ENCODE data around the gene BLTP2.
"Not testable (repeated sequence)": the region's sequence is repeated elsewhere in the genome, so short reads cannot be mapped to it uniquely, and the experiment has no call there.

The BLTP2 gene

DNA sequence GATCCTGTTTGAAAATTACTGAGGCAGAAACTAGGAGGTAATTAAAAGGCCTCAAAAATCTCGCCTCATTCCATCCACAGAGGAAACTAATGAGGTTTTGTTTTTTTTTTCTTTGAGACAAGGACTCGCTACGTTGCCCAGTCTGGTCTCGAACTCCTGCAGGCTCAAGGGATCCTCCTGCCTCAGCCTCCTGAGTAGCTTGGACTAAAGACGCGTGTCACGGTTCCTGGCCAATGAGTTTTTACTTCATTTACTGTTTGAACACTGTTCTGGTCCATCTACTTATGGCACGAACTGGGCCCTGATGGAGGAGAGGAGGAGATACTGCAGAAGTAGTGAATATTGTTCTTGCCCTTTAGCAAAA is 600 bp upstream of the BLTP2 start:
- no peak for DNase-seq

DNA sequence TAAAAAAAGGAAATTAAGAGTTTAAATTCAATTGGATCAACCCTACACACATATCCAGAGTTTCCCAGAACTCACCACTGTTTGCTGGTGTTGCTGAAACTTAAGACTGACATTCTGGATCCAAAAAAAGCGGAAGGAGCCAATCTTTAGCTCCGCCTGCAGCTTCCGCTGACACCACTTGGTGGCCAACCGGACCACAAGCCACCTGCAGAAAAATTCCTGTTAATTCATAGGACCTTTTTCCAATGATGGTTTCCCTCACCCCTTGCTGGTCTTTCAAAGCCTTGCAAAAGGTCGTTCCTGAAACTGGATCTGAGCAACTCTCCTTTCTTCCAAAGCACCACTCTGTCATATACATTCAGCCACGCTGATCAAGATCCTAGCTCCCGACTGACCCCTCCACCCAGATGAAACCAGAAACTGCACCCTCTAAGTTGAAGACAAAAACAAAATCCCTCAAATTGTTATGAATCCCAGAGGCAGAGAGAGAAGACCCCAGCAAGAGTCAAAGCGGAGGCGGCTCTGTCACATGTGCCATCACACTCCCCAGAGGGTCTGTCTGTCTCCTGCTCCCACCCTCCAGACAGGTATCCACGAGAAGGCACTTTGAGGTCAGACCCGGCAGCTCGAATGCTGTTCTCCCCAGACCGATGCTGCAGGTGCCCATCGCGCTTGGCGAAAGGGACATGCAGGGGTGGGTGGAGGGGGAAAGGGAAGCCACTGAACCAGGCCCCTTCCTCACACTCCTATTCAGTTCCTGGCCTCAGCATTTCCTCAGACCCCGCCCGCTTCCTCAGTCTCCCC is 773 bp downstream of the BLTP2 start:
- DNase-seq: peak in 1 of 2 donors; percentile 43

DNA sequence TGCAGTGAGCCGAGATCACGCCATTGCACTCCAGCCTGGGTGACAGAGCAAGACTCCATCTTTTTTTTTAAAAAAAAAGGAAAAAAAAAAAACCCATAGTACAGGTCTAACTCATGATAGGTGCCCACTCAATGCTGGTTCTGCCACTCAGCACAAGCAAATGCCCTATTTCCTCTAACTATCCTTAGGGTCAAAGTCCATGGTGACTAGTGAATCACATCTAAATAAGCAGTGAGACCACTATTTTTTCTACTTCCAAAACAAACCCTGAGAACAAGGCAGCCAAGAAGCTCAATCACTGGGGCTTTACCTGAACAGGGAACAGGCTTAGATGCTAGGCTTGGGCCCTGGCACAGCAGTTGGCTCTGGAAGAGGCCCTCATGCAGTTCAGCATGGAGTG is 3.4 kb downstream of the BLTP2 start:
- DNase-seq: no peak

GRCh38 chr17:28635506-28635905 is 9.5 kb downstream of the BLTP2 start:
- DNase-seq: no peak

- DNase-seq: no peak
These were observed 10.6 kb downstream of the BLTP2 start for GRCh38 chr17:28634206-28634865.

DNA sequence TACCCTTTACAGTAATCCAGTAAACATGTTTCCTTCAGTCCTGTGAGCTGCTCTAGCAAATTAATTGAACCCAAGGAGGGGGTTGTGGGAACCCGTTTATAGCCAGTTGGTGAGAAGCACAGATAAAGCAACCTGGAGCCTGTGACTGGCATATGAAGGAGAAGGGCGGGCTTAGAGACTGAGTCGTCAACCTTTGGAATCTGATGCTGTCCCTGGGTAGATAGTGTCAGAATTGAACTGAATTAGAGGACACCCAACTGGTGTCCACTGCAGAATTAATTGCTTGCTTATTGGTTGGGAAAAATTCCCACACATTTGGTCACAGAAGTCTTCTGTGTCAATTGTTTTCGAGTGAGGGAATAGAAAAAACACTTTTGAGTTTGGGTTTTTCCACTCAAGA is 18.1 kb downstream of the BLTP2 start:
- no peak for DNase-seq

- DNase-seq: no peak
These were observed 20.8 kb downstream of the BLTP2 start for GRCh38 chr17:28624148-28624547.

GRCh38 chr17:28623696-28624095 is 21.3 kb downstream of the BLTP2 start:
- DNase-seq: no peak

GRCh38 chr17:28622186-28622585 is 22.8 kb downstream of the BLTP2 start:
- no peak for DNase-seq

DNA sequence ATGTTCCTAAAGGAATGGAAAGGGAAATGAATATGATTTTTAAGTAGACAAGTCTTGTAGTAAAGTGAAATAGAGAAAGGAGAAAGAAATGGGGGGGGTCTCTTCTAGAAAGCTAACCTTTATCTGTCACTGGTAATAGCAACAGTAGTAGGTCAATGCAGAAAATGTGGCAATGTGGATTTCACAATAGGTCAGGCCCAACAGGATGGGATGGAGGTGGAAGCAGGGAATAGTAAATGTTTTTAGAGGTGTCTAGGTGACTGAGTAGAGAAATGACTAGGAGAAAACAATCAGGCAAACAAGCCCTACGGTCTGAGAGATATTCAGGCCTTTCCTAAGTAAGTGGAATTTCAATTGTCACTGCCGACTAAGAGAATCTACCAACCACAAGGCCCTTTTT is 24.9 kb downstream of the BLTP2 start:
- DNase-seq: no peak

GRCh38 chr17:28618464-28618863 is 26.5 kb downstream of the BLTP2 start:
- DNase-seq: no peak

GRCh38 chr17:28616281-28616680 is 28.7 kb downstream of the BLTP2 start:
- DNase-seq: no peak

GRCh38 chr17:28615260-28615940 is 29.6 kb downstream of the BLTP2 start:
- no peak for DNase-seq

DNA sequence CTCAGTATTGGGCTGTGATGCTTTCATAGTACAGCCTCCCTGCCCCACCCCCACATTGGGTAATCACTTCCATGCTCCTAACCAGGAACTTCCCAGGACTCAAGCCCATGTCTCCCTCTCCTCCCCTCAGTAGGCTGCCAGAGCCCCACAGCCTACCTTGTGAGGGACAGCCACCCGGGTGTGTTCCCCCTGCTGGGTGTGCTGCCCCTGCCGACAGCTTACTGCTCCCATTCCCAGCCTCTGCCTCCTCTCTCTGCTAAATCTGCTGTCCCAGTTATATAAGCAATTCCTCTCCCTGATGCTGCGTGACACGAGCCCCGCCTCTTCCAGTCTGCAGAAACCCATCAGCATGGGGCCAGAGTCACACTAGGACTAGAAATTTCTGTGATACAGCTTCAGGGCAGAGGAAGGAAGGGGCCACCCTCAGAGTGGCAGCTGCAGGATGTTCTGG is 31.0 kb downstream of the BLTP2 start, which contains the start of gene RSKR:
TSS of gene RSKR (minus strand) at position 255 of the 451 bp plus-strand sequence. CDS start at position 231, 24 bp downstream.
- peak in 1 of 2 donors; percentile 33 for DNase-seq

- DNase-seq: peak in 1 of 2 donors; percentile 2
These were observed 31.8 kb downstream of the BLTP2 start for GRCh38 chr17:28612936-28613872.

DNA sequence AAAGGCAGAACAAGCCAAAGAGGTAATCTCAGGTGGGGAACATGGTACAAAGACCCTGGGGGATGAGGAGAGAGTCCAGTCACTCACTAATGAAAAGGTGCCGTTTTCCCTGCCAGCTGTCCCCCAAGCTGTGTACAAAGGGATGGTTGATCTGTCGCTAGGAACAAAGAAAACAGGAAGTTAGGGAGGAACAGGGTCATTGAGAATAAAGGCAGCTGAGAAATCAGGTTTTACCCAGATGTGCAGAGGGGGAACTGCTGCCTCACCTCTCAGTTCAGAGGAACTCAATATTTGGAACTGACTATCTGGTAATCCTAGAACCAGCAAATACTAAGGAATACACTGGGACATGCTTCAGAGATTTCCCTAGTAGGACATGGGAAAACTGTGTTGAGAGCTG is 32.4 kb downstream of the BLTP2 start:
- no peak for DNase-seq

DNA sequence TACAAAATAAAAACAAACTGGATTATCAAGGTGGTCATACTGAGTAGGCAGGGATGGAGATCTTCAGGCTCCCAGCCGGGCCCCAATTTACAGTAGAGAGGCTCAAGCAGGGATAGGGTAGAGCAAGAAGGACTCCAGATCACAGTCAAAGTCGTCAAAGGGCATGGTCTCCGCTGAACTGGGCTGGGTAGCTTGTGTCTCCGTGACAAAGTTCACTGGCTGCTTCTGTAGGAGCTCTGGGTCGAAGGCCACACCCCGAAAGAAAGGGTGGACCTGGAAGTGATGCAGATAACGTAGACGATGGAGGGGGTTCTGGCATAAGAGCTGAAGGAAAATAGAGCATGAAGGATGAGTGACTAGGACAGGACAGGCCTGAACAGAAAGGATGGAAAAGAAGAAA is 34.6 kb downstream of the BLTP2 start:
- no peak for DNase-seq

DNA sequence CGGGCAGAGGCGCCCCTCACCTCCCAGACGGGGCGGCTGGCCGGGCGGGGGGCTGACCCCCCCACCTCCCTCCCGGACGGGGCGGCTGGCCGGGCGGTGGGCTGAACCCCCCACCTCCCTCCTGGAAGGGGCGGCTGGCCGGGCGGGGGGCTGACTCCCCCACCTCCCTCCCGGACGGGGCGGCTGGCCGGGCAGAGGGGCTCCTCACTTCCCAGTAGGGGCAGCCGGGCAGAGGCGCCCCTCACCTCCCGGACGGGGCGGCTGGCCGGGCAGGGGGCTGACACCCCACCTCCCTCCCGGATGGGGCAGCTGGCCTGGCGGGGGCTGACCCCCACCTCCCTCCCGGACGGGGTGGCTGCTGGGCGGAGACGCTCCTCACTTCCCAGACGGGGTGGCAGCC is 40.9 kb downstream of the BLTP2 start:
- not testable (repeated sequence) for DNase-seq

DNA sequence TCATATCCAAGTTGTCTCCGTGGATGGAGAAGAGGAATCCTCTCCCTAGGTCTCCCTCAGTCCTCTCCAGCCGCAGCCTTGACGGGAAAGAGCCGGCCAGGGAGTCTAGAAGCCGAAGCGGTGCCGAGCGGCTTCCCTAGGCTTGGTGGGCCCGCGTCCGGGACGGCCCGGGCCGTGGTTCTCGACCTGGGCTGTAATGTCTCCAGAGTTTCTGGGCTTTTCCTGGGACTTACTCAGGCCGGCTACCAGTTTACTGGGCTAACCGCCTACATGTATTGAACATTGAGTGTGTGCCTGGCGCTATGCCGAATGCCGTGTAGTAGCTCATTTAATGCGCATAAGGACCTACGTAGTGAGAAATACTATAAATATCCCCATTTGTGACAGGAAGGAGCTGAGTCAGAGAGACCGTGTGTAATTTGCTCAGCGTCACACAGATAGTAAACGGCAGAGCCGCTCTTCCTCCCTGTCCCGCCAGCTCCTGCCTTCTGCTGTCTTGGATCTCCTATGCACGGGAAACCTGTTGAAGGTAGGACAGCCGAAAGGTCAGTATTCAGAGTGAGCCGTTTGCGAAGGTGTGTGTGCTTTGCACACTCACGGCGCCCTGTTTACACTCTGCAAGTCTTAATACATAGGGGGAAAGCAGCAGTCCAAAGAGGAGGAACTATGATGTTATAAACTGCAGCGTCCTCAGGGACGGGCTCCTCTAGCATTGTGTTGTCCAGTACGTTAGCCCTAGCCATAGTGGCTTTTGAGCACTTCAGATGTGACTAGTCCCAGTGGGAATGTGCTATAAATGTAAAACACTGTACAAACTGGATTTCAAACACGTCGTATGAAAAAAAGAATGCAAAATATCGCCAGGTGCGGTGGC is 45.4 kb downstream of the BLTP2 start:
- peak; percentile 87 for DNase-seq

DNA sequence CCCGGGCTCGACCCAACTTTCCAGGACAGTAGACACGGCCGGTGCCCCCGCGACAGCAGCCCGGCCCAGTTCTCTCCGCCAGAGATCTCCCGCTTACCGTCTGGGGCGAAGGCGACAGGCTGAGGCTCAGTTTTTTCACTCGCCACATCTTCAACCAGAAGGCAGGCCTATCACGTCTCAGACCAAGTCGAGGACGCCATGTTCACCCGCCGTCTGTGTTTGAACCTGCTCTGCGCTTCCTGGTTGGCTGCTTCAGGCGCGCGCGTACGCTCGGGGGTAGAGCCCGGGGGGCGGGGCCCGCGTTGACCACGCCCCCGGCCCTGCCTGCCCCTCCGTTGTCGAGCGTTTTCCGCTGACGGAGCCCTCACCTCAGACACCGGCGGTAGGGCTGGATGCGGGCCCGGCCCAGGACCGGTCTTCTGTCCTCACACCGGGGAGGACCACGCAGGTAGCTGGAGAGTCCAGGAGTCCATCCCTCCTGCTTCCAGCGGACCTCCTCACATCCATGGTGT is 46.1 kb downstream of the BLTP2 start, which contains the start of gene SPAG5:
TSS of gene SPAG5 (minus strand) at position 227 of the 512 bp plus-strand sequence. CDS start at position 148, 79 bp downstream.
- DNase-seq: peak; percentile 82 to 87

GRCh38 chr17:28598389-28598788 is 46.6 kb downstream of the BLTP2 start:
- DNase-seq: no peak
